Spleen (tissue), 7 donors: ENCODE results near the gene RABGGTA.

Source experiments
- POLR2A ChIP-seq, 3 donors: fragments of 450-650 bp; IDR thresholded peaks; one replicate each; pipeline ENCODE4 v1.5.1; 2017; ENCODE audit warnings: antibody characterized with exemption in 3 of 3, mild to moderate bottlenecking in 1 of 3
- POLR2AphosphoS5 ChIP-seq, 3 donors: sonication (generic); formaldehyde crosslinking; IDR thresholded peaks; one replicate each; pipeline ENCODE4 v1.5.1; 2017; ENCODE audit warnings: antibody characterized with exemption in 3 of 3
- TF ChIP-seq, protein P1 (sequence below), 11 experiments: fragments of 200-600 bp in 7 of 11; fragments of 450-650 bp in 4 of 11; sonication (generic) in 4 of 11; IDR thresholded peaks in 8 of 11; conservative IDR thresholded peaks in 3 of 11; 1 replicate in 7 of 11; 2 replicates in 4 of 11; pipeline versions ENCODE4 v1.4.0 to v1.8.0; 2016 to 2021; ENCODE audit warnings: antibody characterized with exemption in 11 of 11, inconsistent platforms in 4 of 11, mild to moderate bottlenecking in 1 of 11
- donor health status: DM: no; HTN: no; CAD: no; lungs with moderate emphysema.
- donor health status: DM: no; HTN: no; CAD: no.
- donor health status: DM: no; HTN: no; CAD: no.

DNA sequence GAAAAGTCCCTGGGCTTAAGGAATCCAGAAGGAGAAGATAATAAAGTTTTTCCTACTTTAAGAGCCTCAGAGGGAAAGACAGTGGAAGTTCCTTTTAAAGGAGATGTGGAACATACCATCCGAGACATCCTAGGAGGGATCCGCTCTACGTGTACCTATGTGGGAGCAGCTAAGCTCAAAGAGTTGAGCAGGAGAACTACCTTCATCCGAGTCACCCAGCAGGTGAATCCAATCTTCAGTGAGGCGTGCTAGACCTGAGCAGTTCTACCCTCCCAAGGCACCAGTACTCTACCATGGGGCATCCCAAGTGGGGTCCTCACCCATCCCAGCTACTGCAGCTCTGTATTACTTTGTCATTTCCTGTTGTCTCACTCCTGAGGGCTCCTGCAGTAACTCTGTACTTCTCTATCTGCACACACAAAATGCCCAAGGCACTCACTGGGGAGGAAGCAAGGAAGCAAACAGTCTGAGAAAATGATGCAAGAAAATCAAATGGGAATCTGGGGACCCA, 32.8 kb downstream of the RABGGTA start:
- TF ChIP-seq, protein P1, sequence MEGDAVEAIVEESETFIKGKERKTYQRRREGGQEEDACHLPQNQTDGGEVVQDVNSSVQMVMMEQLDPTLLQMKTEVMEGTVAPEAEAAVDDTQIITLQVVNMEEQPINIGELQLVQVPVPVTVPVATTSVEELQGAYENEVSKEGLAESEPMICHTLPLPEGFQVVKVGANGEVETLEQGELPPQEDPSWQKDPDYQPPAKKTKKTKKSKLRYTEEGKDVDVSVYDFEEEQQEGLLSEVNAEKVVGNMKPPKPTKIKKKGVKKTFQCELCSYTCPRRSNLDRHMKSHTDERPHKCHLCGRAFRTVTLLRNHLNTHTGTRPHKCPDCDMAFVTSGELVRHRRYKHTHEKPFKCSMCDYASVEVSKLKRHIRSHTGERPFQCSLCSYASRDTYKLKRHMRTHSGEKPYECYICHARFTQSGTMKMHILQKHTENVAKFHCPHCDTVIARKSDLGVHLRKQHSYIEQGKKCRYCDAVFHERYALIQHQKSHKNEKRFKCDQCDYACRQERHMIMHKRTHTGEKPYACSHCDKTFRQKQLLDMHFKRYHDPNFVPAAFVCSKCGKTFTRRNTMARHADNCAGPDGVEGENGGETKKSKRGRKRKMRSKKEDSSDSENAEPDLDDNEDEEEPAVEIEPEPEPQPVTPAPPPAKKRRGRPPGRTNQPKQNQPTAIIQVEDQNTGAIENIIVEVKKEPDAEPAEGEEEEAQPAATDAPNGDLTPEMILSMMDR (IDR thresholded peaks at IDR 0.05 in 8 of 11, conservative IDR thresholded peaks at IDR 0.05 in 3 of 11): no peak
- TF ChIP-seq POLR2AphosphoS5 (IDR thresholded peaks at IDR 0.05) (no peak), POLR2A (IDR thresholded peaks at IDR 0.05) (no peak)
